ENCODE data around the gene GYS2. TPM values are rescaled to one million over a fixed set of nuclear protein-coding genes. Genes with fewer than 3 reads are reported as not detected.

The GYS2 gene
- total RNA-seq, 4 donors from 2014 or later, result 0.16 TPM; not detected in 3

DNA sequence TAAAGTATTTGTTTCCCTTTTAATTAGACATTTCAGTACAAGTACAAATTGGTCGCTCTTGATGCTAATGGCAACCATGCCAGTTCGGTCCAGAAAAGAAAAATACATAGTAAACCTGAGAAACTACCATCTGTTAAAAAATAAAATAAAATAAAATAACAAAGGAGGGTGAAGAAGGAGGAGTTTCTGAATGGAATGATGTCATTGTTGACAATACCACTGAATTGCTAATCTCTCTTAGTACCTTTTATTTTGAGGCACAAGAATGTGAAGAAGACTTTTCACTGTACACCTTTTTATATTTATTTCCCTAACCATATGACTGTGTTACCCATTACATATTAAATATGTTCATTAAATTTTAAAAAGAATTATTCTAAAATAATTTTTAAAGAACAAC is 59.1 kb downstream of the GYS2 start:
- Histone ChIP-seq H3K27ac (no peak overlapping the region), H3K4me3 (no peak overlapping the region), H3K4me1 (no peaks in the 10 kb centered on the region), H3K9me3 (no peaks in the 10 kb centered on the region), H3K36me3 (no peaks in the 10 kb centered on the region), H3K27me3 (no peaks in the 10 kb centered on the region)
- 85 to 86% methylated on average over 2 of the region's 2 CpGs for WGBS, 2 donors (ENCODE audit: low coverage in 1 of 2)
- no peak for DNase-seq
- intact Hi-C loops (cut with DNase I; ENCODE audit: low total_unique reads), result no loop called here
- in situ Hi-C loops (cut with MboI; ENCODE audit: low pct_ligation_motif_present in 1 of 4, low pct_unique_long_range_greater_than_20kb in 1 of 4, low sequenced_read_pairs in 3 of 4), result no loop called here
- TF ChIP-seq EP300 (IDR thresholded peaks at IDR 0.05; ENCODE audit: low read depth) (no peak), POLR2AphosphoS5 (IDR thresholded peaks at IDR 0.05) (no peak), POLR2A (IDR thresholded peaks at IDR 0.05) (no peak)
- TF ChIP-seq, protein P1, sequence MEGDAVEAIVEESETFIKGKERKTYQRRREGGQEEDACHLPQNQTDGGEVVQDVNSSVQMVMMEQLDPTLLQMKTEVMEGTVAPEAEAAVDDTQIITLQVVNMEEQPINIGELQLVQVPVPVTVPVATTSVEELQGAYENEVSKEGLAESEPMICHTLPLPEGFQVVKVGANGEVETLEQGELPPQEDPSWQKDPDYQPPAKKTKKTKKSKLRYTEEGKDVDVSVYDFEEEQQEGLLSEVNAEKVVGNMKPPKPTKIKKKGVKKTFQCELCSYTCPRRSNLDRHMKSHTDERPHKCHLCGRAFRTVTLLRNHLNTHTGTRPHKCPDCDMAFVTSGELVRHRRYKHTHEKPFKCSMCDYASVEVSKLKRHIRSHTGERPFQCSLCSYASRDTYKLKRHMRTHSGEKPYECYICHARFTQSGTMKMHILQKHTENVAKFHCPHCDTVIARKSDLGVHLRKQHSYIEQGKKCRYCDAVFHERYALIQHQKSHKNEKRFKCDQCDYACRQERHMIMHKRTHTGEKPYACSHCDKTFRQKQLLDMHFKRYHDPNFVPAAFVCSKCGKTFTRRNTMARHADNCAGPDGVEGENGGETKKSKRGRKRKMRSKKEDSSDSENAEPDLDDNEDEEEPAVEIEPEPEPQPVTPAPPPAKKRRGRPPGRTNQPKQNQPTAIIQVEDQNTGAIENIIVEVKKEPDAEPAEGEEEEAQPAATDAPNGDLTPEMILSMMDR (IDR thresholded peaks at IDR 0.05), result no peak

DNA sequence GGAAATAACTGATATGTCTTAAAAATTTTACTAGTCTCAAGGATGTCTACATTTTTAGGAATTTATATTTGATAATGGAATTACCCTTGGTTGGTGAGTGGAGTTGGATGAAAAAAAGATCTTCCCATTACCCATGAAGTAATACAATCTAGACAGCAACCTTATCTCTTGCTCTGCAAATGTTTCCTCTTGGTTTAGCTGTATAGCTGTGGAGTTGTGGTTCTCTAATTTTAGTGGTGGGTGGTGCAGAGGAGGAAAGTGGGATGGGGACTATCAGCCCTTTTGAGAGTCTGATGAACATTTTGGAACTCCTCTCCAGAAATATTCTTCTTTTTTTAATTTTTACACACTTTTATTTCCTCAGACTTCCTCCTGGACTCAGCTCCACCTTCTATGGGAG is 61.5 kb downstream of the GYS2 start:
- Histone ChIP-seq H3K9me3 (no peaks in the 10 kb centered on the region), H3K4me1 (no peaks in the 10 kb centered on the region), H3K36me3 (no peaks in the 10 kb centered on the region), H3K27ac (no peak overlapping the region), H3K27me3 (no peaks in the 10 kb centered on the region), H3K4me3 (no peak overlapping the region)
- TF ChIP-seq POLR2AphosphoS5 (IDR thresholded peaks at IDR 0.05), result no peak
- TF ChIP-seq EP300 (IDR thresholded peaks at IDR 0.05; ENCODE audit: low read depth), result no peak
- no peak for TF ChIP-seq POLR2A (IDR thresholded peaks at IDR 0.05)
- TF ChIP-seq, protein P1 (IDR thresholded peaks at IDR 0.05), result no peak
- DNase-seq, result no peak
- intact Hi-C loops (cut with DNase I; ENCODE audit: low total_unique reads) (no loop called here), in situ Hi-C loops (cut with MboI; ENCODE audit: low pct_ligation_motif_present in 1 of 4, low pct_unique_long_range_greater_than_20kb in 1 of 4, low sequenced_read_pairs in 3 of 4) (no loop called here)

DNA sequence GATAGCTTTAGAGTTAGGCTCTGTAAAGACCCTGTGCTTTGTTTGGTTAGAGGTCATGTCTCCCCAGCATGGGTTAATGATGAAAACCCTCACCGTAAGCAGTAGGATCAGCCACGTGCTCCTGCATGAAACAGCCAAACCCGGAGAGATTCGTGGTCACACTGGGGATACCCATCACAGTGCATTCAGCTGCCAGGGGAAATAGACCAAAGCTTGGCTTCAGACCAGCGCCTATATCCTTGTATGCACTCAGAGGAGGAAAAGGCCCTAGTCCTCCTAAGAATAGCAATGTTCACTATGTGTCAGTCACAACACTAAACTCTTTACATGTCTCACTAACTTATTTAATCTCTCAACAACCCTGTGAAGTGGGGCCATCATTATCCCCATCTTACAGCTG is 62.2 kb downstream of the GYS2 start:
- no peak overlapping the region for H3K27ac ChIP-seq
- no peaks in the 10 kb centered on the region for H3K27me3 ChIP-seq
- 55% methylated on average over 5 of the region's 5 CpGs; no CpG with 5 or more reads in 1 of the 2 donors for WGBS, 2 donors (ENCODE audit: low coverage in 1 of 2)
- no peaks in the 10 kb centered on the region for H3K4me1 ChIP-seq
- H3K4me3 ChIP-seq, result no peak overlapping the region
- in situ Hi-C loops (cut with MboI; ENCODE audit: low pct_ligation_motif_present in 1 of 4, low pct_unique_long_range_greater_than_20kb in 1 of 4, low sequenced_read_pairs in 3 of 4) (no loop called here), intact Hi-C loops (cut with DNase I; ENCODE audit: low total_unique reads) (no loop called here)
- H3K9me3 ChIP-seq, result no peaks in the 10 kb centered on the region
- H3K36me3 ChIP-seq, result no peaks in the 10 kb centered on the region
- no peak for TF ChIP-seq POLR2AphosphoS5 (IDR thresholded peaks at IDR 0.05)
- TF ChIP-seq, protein P1 (IDR thresholded peaks at IDR 0.05), result no peak
- TF ChIP-seq POLR2A (IDR thresholded peaks at IDR 0.05), result no peak
- no peak for TF ChIP-seq EP300 (IDR thresholded peaks at IDR 0.05; ENCODE audit: low read depth)
- DNase-seq, result no peak

DNA sequence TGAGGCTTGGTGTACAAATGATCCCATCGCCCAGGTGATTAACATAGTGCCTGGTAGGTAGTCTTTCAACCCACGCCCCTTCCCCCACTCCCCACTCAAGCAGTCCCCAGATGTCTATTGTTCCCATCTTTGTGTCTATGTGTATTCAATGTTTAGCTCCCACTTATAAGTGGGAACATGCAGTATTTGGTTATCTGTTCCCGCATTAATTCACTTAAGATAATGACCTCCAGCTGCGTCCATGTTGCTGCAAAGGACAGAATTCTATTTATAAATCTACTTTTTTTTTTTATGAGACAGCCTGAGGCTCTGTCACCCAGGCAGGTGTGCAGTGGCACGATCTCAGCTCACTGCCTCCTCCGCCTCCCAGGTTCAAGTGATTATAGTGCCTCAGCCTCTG is 62.9 kb downstream of the GYS2 start:
- Histone ChIP-seq H3K9me3 (no peaks in the 10 kb centered on the region), H3K27me3 (no peaks in the 10 kb centered on the region), H3K27ac (no peak overlapping the region), H3K4me3 (no peak overlapping the region), H3K4me1 (no peaks in the 10 kb centered on the region), H3K36me3 (no peaks in the 10 kb centered on the region)
- DNase-seq, result no peak
- WGBS, 2 donors (ENCODE audit: low coverage in 1 of 2), result 81 to 90% methylated on average over 3 to 6 of the region's 6 CpGs
- no peak for TF ChIP-seq POLR2AphosphoS5 (IDR thresholded peaks at IDR 0.05)
- TF ChIP-seq, protein P1 (IDR thresholded peaks at IDR 0.05), result no peak
- TF ChIP-seq EP300 (IDR thresholded peaks at IDR 0.05; ENCODE audit: low read depth), result no peak
- no peak for TF ChIP-seq POLR2A (IDR thresholded peaks at IDR 0.05)
- in situ Hi-C loops (cut with MboI; ENCODE audit: low pct_ligation_motif_present in 1 of 4, low pct_unique_long_range_greater_than_20kb in 1 of 4, low sequenced_read_pairs in 3 of 4), result no loop called here
- intact Hi-C loops (cut with DNase I; ENCODE audit: low total_unique reads), result no loop called here
